NCI-H2171 (cell line): Measurements from ENCODE around the gene C18orf63.
"Not testable (repeated sequence)": the region's sequence is repeated elsewhere in the genome, so short reads cannot be mapped to it uniquely, and the experiment has no call there.

ENCODE experiments used
- DNase-seq: peaks from one replicate; lab custom pipeline; 2025; lab: John Stamatoyannopoulos, UW

The C18orf63 gene

DNA sequence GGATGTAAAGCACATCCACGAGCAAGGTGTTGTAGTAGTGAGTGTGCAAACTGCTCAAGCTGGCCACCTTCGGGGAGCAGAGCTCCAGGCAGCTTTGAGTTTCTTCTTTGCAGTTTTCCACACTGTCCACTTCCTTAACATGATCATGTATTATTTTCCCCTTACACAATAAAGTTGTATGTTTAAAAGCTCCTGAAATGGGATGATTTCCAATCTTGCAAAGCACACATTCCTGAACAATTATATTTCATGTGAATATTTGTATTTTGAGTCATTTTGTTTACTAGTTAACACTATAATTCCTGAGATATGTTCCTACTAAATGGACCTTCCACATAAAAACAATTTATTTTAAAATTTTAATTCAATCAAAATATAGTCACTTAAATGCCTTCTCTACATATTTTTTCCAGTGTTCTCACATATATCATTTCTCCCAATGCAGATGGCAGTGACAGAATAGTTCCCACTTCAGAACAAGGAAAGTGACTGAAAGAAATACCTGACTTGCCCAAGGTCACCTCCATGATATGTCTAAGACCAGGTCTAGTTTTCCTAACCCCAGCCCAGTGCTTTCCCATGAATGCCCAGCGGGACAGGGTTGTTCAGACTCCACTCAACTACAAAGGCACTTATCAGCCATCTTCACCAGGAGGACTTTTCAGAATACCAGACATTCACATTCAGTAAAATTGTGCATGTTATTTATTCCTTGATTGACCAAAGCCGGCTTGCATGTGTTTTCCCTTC is 29.4 kb upstream of the C18orf63 start:
- no peak for DNase-seq

DNA sequence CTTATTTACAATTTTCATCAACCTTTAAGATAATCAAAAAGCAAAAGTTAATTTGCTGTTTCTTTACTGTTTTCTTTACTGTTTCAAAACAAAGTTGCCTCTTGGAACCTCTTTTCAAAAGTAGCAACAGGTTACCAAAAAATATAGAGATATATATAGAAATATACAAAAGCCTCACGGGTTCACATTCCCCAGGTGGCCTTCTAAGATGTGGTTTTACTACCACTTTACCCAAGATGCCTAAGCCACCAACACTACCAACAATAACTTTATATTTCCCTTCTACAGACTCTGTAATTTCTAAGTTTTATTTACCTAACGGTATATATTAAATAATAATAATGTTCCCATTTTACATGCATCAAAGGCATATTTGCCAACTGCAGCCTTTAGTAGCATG is 28.8 kb upstream of the C18orf63 start:
- no peak for DNase-seq

DNA sequence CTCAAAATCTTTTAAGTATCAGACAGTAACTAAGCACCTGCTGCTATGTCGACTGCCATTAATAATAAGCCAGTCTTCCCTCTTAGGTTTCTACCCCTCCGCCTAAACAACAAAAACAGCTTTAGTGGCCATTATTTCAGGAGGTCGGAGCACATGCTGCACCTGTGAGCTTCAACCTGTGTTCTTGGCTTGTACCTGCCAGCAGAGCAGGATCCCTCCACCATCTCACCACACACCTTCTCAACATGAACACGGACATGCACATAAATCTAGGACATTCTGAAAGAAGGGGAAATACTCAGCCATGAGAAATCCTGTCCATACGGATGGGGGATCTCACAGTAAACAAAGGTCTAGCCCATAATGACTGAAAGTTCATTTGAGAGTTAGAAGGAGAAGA is 27.6 kb upstream of the C18orf63 start:
- DNase-seq = no peak

DNA sequence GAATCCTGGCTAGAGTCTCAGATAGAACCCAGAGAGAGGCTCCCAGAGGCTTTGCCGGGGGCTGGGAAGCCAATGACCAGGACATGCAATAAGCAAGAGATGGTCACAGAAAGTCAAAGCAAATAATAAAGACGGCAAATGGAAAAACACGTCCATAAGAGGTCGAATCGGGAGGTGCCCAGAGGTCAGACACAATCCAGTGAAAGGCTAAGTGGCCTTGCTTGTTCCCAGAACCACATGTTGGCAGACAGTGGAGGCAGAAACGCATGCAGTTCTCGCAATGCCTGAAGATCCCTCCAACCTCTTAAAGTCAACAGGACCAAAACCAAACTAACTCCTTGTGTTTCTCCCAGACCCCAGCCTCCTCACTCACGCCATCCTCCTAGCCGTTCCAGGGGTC is 26.9 kb upstream of the C18orf63 start:
- no peak for DNase-seq

DNA sequence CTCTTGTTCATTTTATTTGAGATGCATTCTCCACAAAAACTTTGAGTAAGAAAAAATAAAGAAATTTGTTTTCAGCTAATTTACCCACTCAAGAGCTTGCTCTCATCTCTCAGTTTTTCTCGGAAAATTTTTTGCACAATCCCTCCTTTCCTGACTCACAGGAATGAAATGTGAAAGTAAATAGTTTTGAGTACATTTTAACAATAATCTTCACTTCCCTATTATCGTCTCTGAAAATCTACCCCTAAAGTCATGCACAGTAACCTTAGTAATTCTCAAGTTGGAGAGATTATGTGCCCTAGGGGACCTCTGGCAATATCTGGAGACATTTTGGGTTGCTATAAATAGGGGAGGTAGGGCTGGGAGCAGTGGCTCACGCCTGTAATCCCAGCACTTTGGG is 26.5 kb upstream of the C18orf63 start:
- no peak for DNase-seq

- DNase-seq = no peak
Measured at GRCh38 chr18:74290021-74290420, 25.6 kb upstream of the C18orf63 start.

- DNase-seq = no peak
Measured at GRCh38 chr18:74290794-74291471, 24.7 kb upstream of the C18orf63 start.

DNA sequence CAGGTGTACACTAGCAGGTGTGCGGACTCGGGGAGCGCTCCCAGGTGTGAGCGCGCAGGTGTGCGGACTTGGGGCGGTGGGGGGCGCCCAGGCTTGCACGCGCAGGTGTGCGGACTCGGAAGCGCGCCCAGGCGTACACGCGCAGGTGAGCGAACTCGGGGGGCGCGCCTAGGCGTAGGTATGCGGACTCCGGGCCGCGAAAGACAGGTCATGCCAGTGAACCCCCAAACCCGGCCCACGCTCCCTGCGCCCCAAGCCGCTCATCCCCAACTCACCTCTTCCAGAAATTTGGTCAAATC is 24.2 kb upstream of the C18orf63 start:
- no peak for DNase-seq

DNA sequence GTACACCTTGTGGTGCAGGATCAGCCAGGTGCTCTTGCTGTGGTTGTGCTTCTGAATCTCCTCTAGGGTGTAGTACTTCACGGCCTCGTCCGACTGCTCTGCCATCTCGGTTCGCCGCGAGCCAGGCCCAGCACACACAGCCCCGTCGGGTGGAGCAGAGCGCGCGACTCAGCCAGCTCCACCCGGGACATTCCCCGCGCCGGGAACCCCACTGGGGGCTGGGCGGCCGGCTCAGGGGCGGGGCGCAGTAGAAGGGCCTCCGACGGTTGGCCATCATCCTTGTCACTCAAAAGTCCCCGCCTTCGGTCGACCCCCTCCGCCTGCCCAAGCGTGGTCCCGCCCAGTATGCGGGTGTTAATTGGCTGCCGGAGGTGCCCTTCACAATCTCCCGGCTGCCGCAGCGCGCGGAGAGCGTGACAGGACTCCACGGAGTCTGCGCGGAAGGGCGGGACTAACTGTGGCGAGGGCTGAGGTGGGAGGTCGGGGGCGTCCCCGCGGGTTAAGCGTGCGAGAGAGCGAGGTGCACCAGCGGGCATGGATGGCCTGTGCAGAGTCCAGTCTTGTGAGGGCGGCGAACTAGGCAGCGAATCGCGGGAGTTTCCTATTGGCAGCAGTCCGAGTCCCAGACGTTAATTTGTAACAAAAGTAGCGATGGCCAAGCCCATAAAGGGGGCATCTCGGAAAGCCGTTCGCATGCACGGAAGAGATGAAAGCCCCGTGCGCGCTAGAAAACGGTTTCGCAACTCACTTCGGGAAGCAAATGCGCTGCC is 23.7 kb upstream of the C18orf63 start, which contains the start of gene CYB5A:
Gene CYB5A, minus strand, starts transcription at position 193 of the 770 bp plus-strand sequence. Its CDS starts 88 bp downstream, at position 105.
- peak; percentile 81 for DNase-seq

- no peak for DNase-seq
Measured at GRCh38 chr18:74292541-74292858, 23.1 kb upstream of the C18orf63 start.

- not testable (repeated sequence) for DNase-seq
Measured at GRCh38 chr18:74292982-74293381, 22.7 kb upstream of the C18orf63 start.

- DNase-seq = no peak
Measured at GRCh38 chr18:74294526-74294925, 21.1 kb upstream of the C18orf63 start.

- no peak for DNase-seq
Measured at GRCh38 chr18:74299162-74299561, 16.5 kb upstream of the C18orf63 start.

DNA sequence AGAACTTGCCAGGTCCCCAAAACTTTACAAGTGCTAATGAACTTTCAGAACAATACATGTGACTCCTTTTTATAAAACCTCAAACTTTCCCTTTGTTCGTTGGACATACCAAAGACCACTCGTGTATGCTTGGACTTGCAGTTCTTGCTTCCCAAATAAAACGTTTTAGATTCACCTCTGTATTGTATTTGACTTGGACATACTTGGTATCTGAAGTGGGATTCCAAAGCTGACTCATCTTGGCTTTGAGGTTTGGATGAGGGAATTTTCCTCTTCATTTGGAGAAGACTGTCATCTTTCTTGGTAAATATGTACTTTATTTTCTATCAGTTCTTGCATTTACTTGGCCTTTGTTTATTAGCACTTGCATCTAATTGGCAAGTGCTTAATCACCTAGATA is 15.9 kb upstream of the C18orf63 start:
- DNase-seq = no peak

DNA sequence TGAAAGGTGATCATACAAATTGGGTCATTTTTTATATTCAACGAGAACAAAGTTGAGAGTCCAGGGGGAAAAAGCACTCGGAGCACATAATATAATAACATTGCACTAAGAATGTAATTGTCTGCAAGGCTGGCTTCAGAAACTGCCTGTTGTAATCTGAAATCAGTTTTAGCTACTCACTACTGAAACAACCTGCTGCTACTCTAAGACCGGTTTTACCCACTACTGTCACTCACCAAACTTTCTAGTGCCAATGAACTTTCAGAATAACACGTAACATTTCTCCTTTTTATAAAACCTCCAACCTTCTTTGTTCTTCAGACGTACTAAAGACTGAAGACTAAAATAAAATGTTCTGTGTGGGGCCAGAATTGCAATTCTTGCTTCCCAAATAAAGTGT is 12.3 kb upstream of the C18orf63 start:
- no peak for DNase-seq

GRCh38 chr18:74303936-74304335 is 11.7 kb upstream of the C18orf63 start:
- DNase-seq = no peak

GRCh38 chr18:74310411-74310810 is 5.2 kb upstream of the C18orf63 start:
- DNase-seq = no peak

- no peak for DNase-seq
Measured at GRCh38 chr18:74311000-74311399, 4.6 kb upstream of the C18orf63 start.

DNA sequence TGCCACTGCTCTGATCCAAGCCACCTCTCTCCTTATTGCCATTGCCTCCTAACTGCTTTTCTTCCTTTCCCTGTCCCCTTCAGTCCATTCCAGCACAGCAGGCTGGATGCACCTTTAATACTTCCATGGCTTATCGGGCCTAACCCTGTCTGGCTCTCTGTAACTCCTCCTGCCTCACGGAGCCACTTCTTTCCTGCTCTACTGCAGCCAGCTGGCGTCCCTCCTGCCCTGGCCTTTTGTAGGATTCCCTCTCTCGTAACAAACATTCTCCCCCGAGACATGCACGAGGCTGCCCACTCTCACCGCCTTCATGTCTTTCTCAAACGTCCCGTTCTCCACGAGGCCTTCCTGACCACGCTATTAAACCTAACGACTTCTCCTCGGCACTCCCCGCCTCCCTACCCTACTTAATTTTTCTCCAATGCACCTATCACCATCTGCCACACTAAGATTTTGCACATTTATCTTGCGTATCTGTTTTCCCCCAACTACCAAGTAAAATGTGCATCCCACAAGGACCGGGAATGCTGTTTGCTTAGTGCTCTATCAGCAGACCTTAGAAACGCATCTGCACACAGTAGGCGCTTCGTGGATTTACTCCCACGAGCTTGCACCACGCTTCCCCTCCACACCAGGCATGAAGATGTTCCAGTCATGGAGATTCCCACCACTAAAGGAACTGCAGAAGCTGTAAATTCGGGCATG is 728 bp upstream of the C18orf63 start:
- DNase-seq = no peak

GRCh38 chr18:74316257-74317170 is 875 bp downstream of the C18orf63 start:
- DNase-seq = no peak

- no peak for DNase-seq
Measured at GRCh38 chr18:74326231-74326630, 10.6 kb downstream of the C18orf63 start.
